ENCODE data around the gene CACUL1. TPM values are rescaled to one million over a fixed set of nuclear protein-coding genes. Genes with fewer than 3 reads are reported as not detected.
A peak's percentile ranks its signal among the peaks of the same experiment; 100 is the strongest.

Gene CACUL1
- total RNA-seq, 1 donor from 2014 or later: 52.4 TPM

DNA sequence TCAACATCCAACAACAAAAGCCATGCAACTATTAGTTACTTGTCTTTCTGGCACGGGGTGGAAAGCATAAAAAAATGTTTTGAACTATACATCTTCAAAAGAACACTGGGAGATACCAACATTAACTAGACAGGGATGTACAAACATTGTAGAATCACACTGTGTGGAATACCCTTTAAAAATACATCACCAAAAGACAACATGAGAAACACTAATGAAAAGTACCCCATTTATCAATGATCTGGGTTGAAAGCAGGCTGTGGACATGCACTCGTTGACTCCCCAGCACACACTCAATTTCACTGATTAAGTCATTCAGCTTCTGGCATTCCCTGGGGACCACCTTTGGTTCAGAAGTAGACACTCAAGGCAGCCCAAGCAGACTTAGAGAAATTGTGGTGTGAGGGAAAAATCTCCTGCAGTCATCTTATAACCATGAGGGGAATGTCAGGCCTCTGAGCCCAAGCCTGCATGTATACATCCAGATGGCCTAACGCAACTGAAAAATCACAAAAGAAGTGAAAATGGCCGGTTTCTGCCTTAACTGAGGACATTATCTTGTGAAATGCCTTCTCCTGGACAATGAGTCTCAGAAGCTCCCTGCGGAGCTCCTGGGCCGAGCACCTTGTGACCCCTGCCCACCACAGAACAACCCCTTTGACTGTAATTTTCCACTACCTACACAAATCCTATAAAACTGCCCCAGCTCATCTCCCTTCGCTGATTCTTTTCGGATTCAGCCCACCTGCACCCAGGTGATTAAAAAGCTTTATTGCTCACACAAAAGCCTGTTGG is 53.0 kb downstream of the CACUL1 start:
- H3K9me3 Mint-ChIP-seq (ENCODE audit: unreplicated experiment): peaks cover 2% of the 10 kb centered on the region
- no peak for TF ChIP-seq EZH2 (IDR thresholded peaks at IDR 0.05; ENCODE audit: insufficient read depth, low read length)
- no peak for TF ChIP-seq CTCF (IDR thresholded peaks at IDR 0.05; ENCODE audit: insufficient read depth, low read depth, low read length)
- FAIRE-seq (no peak), DNase-seq (ENCODE audit: low read depth) (peak; percentile 17)
- H3K27ac Mint-ChIP-seq (ENCODE audit: unreplicated experiment): peak overlapping the region; percentile 93
- Histone ChIP-seq H3K27ac (ENCODE audit: low read depth, low read length) (no peak overlapping the region), H3K9ac (ENCODE audit: low read length) (no peak overlapping the region), H3K9me3 (ENCODE audit: insufficient read depth, low read depth, low read length) (no peaks in the 10 kb centered on the region), H4K20me1 (ENCODE audit: insufficient read depth, low read length) (peaks cover 16% of the 10 kb centered on the region), H3K79me2 (ENCODE audit: insufficient read depth, low read length) (no peaks in the 10 kb centered on the region), H3K27me3 (ENCODE audit: insufficient read depth, low read length) (no peaks in the 10 kb centered on the region), H3K36me3 (ENCODE audit: insufficient read depth, low read length) (peaks cover 8% of the 10 kb centered on the region), H3K4me3 (ENCODE audit: insufficient read depth, low read depth, low read length) (no peak overlapping the region), H3K4me1 (ENCODE audit: insufficient read depth, low read length) (peaks cover 9% of the 10 kb centered on the region), H2AFZ (ENCODE audit: low read depth, low read length) (no peak overlapping the region), H3K4me2 (ENCODE audit: low read length) (no peak overlapping the region)
- H3K4me3 Mint-ChIP-seq (ENCODE audit: unreplicated experiment): peak overlapping the region; percentile 22
- H3K4me1 Mint-ChIP-seq (ENCODE audit: low read depth, unreplicated experiment): peaks cover 33% of the 10 kb centered on the region
- H3K36me3 Mint-ChIP-seq (ENCODE audit: low read depth, unreplicated experiment): peaks cover 4% of the 10 kb centered on the region
- H3K27me3 Mint-ChIP-seq (ENCODE audit: low read depth, unreplicated experiment): no peaks in the 10 kb centered on the region

GRCh38 chr10:118698421-118698820 is 56.3 kb downstream of the CACUL1 start:
- FAIRE-seq: peak; percentile 23
- H3K27me3 Mint-ChIP-seq (ENCODE audit: low read depth, unreplicated experiment): no peaks in the 10 kb centered on the region
- no peak overlapping the region for H3K4me3 Mint-ChIP-seq (ENCODE audit: unreplicated experiment)
- peaks cover 11% of the 10 kb centered on the region for H3K4me1 ChIP-seq (ENCODE audit: insufficient read depth, low read length)
- H4K20me1 ChIP-seq (ENCODE audit: insufficient read depth, low read length): peaks cover 8% of the 10 kb centered on the region
- H3K9me3 Mint-ChIP-seq (ENCODE audit: unreplicated experiment): no peaks in the 10 kb centered on the region
- no peaks in the 10 kb centered on the region for H3K9me3 ChIP-seq (ENCODE audit: insufficient read depth, low read depth, low read length)
- peak overlapping the region; percentile 54 for H3K4me2 ChIP-seq (ENCODE audit: low read length)
- TF ChIP-seq EZH2 (IDR thresholded peaks at IDR 0.05; ENCODE audit: insufficient read depth, low read length) (no peak), CTCF (IDR thresholded peaks at IDR 0.05; ENCODE audit: insufficient read depth, low read depth, low read length) (no peak)
- peaks cover 53% of the 10 kb centered on the region for H3K4me1 Mint-ChIP-seq (ENCODE audit: low read depth, unreplicated experiment)
- no peaks in the 10 kb centered on the region for H3K79me2 ChIP-seq (ENCODE audit: insufficient read depth, low read length)
- H2AFZ ChIP-seq (ENCODE audit: low read depth, low read length): no peak overlapping the region
- H3K9ac ChIP-seq (ENCODE audit: low read length): no peak overlapping the region
- H3K27ac ChIP-seq (ENCODE audit: low read depth, low read length): no peak overlapping the region
- H3K4me3 ChIP-seq (ENCODE audit: insufficient read depth, low read depth, low read length): no peak overlapping the region
- peaks cover 4% of the 10 kb centered on the region for H3K36me3 Mint-ChIP-seq (ENCODE audit: low read depth, unreplicated experiment)
- H3K27ac Mint-ChIP-seq (ENCODE audit: unreplicated experiment): peak overlapping the region; percentile 59
- H3K27me3 ChIP-seq (ENCODE audit: insufficient read depth, low read length): no peaks in the 10 kb centered on the region
- H3K36me3 ChIP-seq (ENCODE audit: insufficient read depth, low read length): peaks cover 3% of the 10 kb centered on the region
- DNase-seq (ENCODE audit: low read depth): peak; percentile 78

- Mint-ChIP-seq H3K36me3 (ENCODE audit: low read depth, unreplicated experiment) (peaks cover 5% of the 10 kb centered on the region), H3K4me1 (ENCODE audit: low read depth, unreplicated experiment) (peaks cover 48% of the 10 kb centered on the region), H3K27me3 (ENCODE audit: low read depth, unreplicated experiment) (no peaks in the 10 kb centered on the region), H3K9me3 (ENCODE audit: unreplicated experiment) (no peaks in the 10 kb centered on the region), H3K4me3 (ENCODE audit: unreplicated experiment) (no peak overlapping the region), H3K27ac (ENCODE audit: unreplicated experiment) (peak overlapping the region; percentile 81)
- FAIRE-seq: peak; percentile 77
- no peaks in the 10 kb centered on the region for H4K20me1 ChIP-seq (ENCODE audit: insufficient read depth, low read length)
- peak overlapping the region; percentile 6 for H3K4me2 ChIP-seq (ENCODE audit: low read length)
- H3K27me3 ChIP-seq (ENCODE audit: insufficient read depth, low read length): no peaks in the 10 kb centered on the region
- H3K9me3 ChIP-seq (ENCODE audit: insufficient read depth, low read depth, low read length): no peaks in the 10 kb centered on the region
- no peak for TF ChIP-seq CTCF (IDR thresholded peaks at IDR 0.05; ENCODE audit: insufficient read depth, low read depth, low read length)
- no peak for TF ChIP-seq EZH2 (IDR thresholded peaks at IDR 0.05; ENCODE audit: insufficient read depth, low read length)
- peak; percentile 73 for DNase-seq (ENCODE audit: low read depth)
- H3K9ac ChIP-seq (ENCODE audit: low read length): no peak overlapping the region
- no peak overlapping the region for H3K4me3 ChIP-seq (ENCODE audit: insufficient read depth, low read depth, low read length)
- no peak overlapping the region for H2AFZ ChIP-seq (ENCODE audit: low read depth, low read length)
- no peak overlapping the region for H3K27ac ChIP-seq (ENCODE audit: low read depth, low read length)
- no peaks in the 10 kb centered on the region for H3K36me3 ChIP-seq (ENCODE audit: insufficient read depth, low read length)
- peaks cover 17% of the 10 kb centered on the region for H3K4me1 ChIP-seq (ENCODE audit: insufficient read depth, low read length)
- no peaks in the 10 kb centered on the region for H3K79me2 ChIP-seq (ENCODE audit: insufficient read depth, low read length)
These were observed 59.9 kb downstream of the CACUL1 start for GRCh38 chr10:118694848-118695247.

All from astrocyte (in vitro differentiated cells and primary cell).